ENCODE data around the gene CGB7.
"Not testable (repeated sequence)": the region's sequence is repeated elsewhere in the genome, so short reads cannot be mapped to it uniquely, and the experiment has no call there.

Gene CGB7

DNA sequence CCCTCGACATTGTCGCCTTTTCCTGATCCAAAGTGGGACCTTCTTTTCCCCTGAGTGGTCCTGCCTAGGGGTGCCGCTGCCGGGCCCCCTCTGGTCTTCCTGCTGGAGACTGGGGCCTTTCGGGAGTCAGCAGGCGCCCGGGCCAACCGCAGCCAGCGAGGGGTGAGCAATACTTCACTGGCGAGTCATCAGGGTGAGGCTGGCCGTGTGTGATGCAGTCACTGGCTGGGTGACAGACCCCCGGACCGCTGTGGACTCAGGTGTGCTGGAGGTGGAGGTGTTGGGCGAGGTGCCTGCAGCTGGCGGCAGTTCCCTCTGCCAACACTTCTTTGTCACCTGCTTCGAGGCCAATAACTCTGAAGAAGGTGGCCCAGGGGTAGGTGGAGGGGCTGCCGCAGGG, 15.4 kb downstream of the CGB7 start:
- no peak for DNase-seq (ENCODE audit: low spot score)

DNA sequence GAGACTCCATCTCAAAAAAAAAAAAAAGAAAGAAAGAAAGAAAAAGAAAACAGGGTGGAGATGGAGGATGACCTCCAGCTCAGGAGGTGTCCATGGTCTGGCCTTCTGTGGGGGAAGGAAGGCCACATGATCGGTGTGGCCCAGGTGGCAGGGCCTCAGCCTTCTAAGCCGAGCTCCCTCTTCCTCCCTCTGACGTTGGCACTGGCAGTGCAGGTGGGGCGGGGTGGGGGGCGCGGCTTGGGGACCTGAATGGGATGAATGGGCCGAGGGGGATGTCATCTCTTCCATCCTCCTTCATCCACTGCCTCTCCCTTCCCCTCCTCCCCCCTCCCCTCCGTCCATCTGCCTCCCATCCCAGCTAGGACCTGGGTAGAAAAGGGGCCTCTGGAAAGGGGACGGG, 17.8 kb downstream of the CGB7 start:
- not testable (repeated sequence) for DNase-seq (ENCODE audit: low spot score)

DNA sequence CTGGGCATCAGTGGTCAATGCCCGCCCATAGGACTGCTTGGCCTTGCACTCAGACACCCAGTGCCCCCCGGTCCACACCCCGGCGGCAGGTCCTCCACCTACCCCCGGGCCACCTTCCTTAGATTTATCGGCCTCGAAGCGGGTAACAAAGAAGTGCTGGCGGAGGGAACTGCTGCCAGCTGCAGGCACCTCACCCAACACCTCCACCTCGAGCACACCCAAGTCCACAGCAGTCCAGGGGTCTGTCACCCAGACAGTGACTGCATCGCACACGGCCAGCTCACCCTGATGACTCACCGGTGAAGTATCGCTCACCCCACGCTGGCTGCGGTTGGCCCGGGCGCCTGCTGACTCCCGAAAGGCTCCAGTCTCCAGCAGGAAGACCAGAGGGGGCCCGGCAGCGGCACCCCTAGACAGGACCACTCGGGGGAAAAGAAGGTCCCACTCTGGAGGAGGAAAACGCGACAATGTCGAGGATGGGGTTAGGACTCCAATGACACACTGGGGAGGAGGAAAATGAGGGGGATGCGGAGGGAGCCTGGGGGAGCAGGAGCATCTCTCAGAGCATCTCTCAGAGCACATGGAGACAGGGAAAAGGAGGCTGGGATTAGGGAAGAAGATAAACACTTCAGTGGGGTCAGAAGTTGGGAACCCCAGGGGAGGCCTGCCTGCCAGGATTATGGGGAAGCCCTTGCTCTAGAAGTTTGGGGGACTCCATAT, 18.8 kb downstream of the CGB7 start:
- not testable (repeated sequence) for DNase-seq (ENCODE audit: low spot score)

DNA sequence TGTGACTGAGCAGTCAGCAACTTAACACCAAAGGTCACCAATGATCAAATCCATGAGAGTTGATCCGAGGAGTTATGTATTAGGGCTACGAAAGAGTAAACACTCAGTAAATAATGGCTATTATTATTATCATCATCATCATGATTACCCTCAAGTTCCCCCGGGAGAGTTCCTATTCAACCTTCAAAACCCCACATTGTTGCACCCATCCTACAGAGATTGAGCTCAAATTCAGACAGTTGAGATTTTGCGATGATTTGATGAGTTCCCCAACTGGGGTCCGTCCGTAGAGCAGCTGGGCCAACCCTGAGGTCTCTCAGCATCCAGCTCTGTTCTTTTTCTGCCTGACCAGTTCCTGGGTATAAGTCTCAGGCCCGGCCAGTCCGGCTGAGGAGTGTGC, 19.4 kb downstream of the CGB7 start:
- not testable (repeated sequence) for DNase-seq (ENCODE audit: low spot score)

DNA sequence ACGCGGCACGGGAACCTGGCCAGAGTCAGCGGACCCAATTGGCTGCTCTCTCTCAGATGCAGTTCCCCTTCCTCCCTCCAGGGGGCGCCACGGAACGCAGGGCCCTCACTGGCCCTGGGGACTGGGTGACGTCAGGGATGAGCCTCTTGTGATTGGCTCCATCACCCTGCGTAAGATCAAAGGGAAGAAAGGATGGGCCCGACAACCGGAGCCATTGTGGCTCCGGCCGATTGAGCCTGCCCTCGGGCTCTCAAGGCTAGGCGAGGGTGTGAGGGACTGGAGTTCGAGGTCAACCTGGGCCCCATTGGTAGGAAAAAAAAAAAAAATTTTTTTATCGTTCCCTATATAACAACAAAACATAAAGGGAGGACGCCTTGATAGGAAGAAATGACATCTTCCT, 20.7 kb downstream of the CGB7 start, which contains the start of gene CGB1:
CGB1 (minus strand) TSS at position 81 of the 400 bp plus-strand sequence. CDS start 184 bp downstream, outside the sequence.
- DNase-seq (ENCODE audit: low spot score): peak; percentile 48

DNA sequence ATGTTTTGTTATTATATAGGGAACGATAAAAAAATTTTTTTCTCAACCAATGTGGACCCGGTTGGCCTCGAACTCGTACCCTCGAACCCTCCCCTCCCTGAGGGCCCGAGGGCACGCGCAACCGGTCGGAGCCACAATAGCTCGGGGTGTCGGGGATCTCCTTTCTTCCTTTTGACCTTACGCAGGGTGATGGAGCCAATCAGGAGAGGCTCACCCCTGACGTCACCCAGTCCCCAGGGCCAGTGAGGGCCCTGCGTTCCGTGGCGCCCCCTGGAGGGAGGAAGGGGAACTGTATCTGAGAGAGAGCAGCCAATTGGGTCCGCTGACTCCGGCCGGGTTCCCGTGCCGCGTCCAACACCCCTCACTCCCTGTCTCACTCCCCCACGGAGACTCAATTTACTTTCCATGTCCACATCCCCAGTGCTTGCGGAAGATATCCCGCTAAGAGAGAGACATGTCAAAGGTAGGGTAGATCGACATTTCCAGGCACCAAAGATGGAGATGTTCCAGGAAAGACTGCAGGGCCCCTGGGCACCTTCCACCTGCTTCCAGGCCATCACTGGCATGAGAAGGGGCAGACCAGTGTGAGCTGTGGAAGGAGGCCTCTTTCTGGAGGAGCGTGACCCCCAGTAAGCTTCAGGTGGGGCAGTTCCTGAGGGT, 25.8 kb downstream of the CGB7 start, which contains the start of gene CGB2:
CGB2 (plus strand) TSS at position 249 of the 660 bp plus-strand sequence; CDS start at position 455, 206 bp downstream.
- peak; percentile 55 for DNase-seq (ENCODE audit: low spot score)

DNA sequence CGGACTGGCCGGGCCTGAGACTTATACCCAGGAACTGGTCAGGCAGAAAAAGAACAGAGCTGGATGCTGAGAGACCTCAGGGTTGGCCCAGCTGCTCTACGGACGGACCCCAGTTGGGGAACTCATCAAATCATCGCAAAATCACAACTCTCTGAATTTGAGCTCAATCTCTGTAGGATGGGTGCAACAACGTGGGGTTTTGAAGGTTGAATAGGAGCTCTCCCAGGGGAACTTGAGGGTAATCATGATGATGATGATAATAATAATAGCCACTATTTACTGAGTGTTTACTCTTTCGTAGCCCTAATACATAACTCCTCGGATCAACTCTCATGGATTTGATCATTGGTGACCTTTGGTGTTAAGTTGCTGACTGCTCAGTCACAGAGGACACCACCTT, 27.2 kb downstream of the CGB7 start:
- not testable (repeated sequence) for DNase-seq (ENCODE audit: low spot score)

DNA sequence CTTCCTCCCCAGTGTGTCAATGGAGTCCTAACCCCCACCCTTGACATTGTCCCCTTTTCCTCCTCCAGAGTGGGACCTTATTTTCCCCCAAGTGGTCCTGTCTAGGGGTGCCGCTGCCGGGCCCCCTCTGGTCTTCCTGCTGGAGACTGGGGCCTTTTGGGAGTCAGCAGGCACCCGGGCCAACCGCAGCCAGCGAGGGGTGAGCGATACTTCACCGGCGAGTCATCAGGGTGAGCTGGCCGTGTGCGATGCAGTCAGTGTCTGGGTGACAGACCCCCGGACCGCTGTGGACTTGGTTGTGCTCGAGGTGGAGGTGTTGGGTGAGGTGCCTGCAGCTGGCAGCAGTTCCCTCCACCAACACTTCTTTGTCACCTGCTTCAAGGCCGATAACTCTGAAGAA, 27.8 kb downstream of the CGB7 start:
- not testable (repeated sequence) for DNase-seq (ENCODE audit: low spot score)

DNA sequence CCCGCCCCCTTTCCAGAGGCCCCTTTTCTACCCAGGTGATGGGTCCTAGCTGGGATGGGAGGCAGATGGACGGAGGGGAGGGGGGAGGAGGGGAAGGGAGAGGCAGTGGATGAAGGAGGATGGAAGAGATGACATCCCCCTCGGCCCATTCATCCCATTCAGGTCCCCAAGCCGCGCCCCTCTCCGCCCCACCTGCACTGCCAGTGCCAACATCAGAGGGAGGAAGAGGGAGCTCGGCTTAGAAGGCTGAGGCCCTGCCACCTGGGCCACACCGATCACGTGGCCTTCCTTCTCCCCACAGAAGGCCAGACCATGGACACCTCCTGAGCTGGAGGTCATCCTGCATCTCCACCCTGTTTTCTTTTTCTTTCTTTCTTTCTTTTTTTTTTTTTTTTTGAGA, 28.9 kb downstream of the CGB7 start:
- DNase-seq (ENCODE audit: low spot score): not testable (repeated sequence)

DNA sequence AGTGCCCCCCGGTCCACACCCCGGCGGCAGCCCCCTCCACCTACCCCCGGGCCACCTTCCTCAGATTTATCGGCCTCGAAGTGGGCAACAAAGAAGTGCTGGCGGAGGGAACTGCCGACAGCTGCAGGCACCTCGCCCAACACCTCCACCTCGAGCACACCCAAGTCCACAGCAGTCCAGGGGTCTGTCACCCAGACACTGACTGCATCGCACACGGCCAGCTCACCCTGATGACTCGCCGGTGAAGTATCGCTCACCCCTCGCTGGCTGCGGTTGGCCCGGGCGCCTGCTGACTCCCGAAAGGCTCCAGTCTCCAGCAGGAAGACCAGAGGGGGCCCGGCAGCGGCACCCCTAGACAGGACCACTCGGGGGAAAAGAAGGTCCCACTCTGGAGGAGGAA, 31.9 kb downstream of the CGB7 start:
- DNase-seq (ENCODE audit: low spot score): not testable (repeated sequence)

DNA sequence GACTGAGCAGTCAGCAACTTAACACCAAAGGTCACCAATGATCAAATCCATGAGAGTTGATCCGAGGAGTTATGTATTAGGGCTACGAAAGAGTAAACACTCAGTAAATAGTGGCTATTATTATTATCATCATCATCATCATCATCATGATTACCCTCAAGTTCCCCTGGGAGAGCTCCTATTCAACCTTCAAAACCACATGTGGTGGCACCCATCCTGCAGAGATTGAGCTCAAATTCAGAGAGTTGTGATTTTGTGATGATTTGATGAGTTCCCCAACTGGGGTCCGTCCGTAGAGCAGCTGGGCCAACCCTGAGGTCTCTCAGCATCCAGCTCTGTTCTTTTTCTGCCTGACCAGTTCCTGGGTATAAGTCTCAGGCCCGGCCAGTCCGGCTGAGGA, 32.5 kb downstream of the CGB7 start:
- DNase-seq (ENCODE audit: low spot score): not testable (repeated sequence)

DNA sequence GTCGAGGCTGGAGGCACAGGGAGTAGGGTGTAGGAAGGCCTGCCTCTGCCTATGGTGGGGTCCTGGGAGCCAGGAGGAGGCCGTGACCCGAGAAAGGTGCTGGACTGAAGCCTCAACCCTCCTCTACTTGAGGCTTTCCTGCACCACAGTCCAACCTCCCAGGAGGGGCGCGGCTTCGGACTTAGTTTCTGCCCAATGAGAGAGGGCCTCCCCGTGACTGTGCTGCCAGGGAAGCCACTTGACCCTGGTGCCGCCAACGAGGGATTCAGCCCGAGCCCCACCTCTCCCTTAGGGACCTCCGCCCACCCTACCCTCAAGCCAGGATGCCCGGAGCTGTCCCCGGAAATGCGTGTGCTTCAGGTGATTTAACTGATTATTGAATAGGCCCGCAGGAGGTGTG, 33.3 kb downstream of the CGB7 start, which contains the start of gene CGB3:
CGB3 (minus strand) TSS at position 101 of the 400 bp plus-strand sequence. CDS start 362 bp downstream, outside the sequence.
- DNase-seq (ENCODE audit: low spot score): not testable (repeated sequence)

DNA sequence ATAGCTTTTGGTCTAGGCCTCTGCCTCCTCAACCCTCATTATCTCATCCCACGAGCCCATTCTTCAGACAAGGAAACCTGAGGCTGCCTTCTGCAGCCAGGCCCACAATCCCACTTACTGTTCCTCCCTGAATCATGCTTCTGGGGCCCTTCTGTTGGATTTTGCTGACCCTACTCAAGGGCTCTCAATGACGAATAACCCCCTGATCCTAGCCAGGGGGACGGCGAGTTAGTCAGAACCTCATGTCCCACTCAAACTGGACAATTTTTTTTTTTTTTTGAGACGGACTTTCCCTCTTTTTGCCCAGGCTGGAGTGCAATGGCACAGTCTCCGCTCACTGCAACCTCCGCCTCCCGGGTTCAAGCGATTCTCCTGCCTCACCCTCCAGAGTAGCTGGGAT, 35.4 kb downstream of the CGB7 start:
- no peak for DNase-seq (ENCODE audit: low spot score)

DNA sequence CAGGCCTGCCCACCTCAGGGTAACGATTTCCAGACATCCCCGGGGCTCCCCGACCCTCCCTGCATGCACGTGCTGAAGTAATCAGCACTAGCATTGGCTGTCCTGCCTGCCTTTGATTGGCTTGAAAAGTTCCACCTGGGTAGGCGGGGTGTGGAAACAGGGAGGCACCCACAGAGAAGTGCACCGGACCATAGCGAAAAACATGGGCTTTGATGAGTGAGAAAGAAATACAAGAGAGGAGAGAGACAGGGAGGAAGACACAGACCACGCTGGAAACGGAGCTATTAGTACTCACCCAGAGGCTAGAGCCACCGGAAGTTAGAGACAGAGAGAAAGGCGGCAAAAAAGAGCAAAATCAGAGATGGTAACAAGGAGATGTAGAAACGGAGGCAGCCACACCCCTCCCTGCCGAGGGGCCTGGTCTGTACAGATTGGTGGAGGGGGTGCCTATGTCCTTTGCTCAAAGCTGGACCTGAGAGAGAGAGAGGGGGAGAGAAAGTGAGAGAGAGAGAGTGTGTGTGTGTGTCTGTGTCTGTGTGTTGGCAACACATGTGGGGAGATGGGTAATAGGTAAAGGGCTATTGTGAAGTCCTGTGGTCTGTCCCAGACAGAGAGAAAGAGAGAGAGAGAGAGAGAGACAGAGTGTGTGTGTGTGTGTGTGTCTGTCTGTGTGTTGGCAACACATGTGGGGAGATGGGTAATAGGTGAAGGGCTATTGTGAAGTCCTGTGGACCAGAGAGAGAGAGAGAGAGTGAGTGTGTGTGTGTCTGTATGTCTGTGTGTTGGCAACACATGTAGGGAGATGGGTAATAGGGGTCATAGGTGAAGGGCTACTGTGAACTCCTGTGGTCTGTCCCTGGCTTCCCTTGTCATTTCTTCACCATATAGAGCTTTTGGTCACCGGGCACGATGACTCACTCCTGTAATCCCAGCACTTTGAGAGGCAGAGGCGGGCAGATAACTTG, 36.3 kb downstream of the CGB7 start:
- no peak for DNase-seq (ENCODE audit: low spot score)

DNA sequence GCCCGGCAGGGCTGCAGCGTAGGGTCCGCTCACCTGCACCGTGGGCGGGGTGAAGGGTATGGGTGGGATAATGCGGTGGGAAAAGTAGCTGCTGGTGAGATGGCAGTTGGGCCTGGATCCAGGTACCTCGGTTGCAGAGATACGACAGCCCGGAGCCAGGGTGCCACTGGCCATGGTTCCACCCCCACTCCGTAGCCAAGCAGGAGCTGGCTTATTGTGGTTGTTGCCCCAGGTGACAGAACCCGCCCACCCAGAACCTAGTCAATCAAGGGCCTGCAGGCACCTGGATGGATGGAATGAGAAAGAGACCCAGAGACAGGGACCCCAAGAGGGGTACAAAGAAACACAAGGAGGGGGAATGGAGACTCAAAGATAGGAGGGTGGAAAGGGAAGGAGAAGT, 37.2 kb downstream of the CGB7 start:
- no peak for DNase-seq (ENCODE audit: low spot score)

DNA sequence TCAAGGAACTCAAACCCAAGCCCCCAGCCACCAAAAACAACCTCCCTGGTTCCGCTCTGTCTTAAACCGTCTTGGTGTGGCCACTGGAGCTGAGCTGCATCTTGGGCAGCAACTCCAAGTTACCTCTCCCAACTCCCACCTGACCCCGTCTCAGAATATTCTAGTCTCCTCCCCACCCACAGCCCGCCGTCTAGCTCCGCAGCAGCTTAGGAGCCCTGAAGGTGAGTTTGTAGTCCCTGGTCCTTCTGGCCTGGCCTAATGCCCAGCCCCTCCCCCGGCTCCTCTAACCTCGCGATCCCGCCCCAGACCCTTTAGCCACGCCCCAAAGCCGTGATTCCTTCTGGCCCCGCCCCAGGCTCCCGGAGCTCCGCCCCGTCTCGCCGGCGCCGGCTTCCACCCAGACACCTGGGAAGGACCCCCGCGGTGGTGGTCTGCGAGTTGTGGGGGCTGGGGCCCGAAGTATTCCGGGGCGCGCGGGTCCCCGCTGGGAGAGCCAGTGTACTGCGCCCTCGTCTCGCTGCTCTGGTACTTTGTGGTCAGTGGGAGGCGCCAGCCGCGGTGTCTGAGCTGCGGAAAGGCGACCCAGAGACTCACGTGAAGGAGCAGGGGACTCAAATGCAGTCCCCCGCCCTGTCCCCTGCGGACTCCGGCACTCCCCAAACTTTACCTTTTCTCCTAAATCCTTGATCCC, 38.2 kb downstream of the CGB7 start:
- DNase-seq (ENCODE audit: low spot score): no peak

DNA sequence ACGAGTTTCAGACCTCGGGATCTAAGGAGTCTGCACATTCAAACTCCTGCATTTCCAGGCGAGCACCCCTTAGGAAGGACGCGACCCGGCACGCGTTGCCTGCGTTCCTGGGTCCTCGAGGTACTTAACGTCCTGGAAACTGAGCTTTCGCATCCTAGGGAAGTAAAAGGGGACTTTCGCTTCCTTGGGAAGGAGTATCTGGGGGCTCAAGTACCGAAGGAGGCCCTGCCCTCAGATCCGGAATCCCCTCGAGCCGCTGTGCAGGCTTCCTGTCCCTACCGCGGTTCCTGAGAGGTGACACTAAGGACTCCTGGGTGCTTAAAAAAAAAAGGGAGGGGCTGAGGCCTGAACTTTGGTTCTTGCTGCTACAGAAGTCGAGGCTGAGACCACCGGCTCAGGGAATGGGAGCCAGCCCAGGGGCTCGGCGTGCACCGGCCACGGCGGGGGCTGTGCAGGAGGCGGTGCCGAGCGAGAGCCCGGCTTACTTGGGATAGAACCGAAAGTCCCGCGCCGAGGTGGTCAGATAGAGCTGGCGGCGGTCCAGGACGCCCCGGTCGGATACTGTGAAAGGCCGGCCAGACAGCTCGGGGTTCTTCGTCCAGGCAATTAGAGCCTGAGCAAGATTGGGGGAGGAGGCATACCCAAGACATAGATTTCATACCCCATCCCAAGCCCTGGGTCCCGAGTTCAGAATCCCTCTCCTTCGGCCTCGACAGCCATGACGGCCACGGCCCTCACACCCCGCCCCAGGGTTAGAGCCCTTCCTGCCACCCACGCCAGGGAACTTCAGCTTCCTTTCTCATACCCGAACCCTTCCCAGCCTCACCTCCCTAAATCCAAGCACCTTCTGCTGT, 38.9 kb downstream of the CGB7 start:
- not testable (repeated sequence) for DNase-seq (ENCODE audit: low spot score)

DNA sequence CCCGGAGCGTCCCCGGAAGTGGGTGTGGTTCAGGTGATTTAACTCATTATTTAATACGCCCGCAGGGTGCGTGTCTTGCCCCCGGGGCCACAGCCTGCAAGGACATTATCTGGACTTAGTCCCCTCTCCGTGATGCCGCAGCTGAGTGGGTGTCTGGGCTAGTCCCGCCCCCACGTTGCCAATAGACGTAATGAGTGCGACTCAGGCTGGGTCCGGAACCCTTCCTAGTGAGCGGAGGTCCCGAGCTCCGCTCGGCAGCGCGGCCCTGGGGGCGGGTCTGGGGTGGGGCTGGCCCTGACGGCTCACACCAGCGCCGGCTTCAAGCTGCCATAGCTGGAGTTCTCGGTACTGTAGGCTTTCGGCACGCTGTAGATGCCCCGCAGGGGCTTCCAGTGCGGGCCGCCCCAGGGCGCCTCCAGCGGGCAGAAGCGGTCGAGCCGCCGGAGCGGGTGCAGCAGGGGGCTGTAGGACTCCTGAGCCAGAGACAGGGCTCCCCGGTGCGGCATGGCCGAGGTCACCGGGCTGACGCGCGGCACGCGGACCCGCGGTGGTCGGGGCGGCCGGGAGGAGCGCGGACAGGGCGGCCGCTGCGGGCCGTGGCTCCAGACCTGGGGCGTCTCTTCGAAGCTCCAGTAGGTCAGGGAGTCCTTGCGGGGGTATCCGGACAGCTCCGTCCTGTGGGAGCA, 39.7 kb downstream of the CGB7 start:
- DNase-seq (ENCODE audit: low spot score): no peak

DNA sequence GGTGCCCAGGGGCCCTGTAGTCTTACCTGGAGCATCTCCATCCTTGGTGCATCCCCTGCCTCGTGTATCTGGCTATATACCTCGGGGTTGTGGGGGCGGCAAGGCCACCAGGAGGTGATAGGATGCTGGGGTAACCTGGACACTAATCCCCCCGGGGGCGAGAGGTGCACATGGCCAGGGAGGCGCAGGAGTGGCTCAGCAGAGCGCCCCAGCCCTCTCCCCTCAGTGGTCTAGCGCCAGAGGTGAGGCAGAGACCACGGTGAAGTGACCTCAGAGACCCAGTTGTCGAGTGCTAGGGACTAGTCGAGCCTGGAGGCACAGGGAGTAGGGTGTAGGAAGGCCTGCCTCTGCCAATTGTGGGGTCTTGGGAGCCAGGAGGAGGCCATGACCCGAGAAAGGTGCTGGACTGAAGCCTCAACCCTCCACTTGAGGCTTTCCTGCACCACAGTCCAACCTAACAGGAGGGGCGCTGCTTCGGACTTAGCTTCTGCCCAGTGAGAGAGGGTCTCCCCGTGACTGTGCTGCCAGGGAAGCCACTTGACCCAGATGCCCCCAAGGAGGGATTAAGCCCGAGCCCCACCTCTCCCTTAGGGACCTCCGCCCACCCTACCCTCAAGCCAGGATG, 40.4 kb downstream of the CGB7 start, which contains the start of gene LHB:
LHB (minus strand) TSS at position 51 of the 625 bp plus-strand sequence; CDS start at position 41, 10 bp downstream.
- no peak for DNase-seq (ENCODE audit: low spot score)
